Ishikawa (cell line): Measurements from ENCODE around the gene PTPN6.

Experiments used
- CEBPB ChIP-seq: IDR thresholded peaks from 2 replicates; pipeline ENCODE4 v1.6.1; 2012
- CREB1 ChIP-seq: IDR thresholded peaks from 2 replicates; pipeline ENCODE4 v1.6.1; 2012; ENCODE audit warnings: low read depth
- EGR1 ChIP-seq: IDR thresholded peaks from 2 replicates; pipeline ENCODE4 v1.6.1; 2012
- EP300 ChIP-seq: IDR thresholded peaks from 2 replicates; pipeline ENCODE4 v1.6.1; 2012; ENCODE audit warnings: borderline replicate concordance
- FOXM1 ChIP-seq: IDR thresholded peaks from 2 replicates; pipeline ENCODE4 v1.6.1; 2012; ENCODE audit warnings: low read depth, borderline replicate concordance
- MAX ChIP-seq: IDR thresholded peaks from 2 replicates; pipeline ENCODE4 v1.6.1; 2012
- NFIC ChIP-seq: IDR thresholded peaks from 2 replicates; pipeline ENCODE4 v1.6.1; 2012
- RAD21 ChIP-seq: IDR thresholded peaks from 2 replicates; pipeline ENCODE4 v1.6.1; 2012; ENCODE audit warnings: low read depth
- REST ChIP-seq: IDR thresholded peaks from 2 replicates; pipeline ENCODE4 v1.6.1; 2012; ENCODE audit warnings: low read depth, mild to moderate bottlenecking
- TAF1 ChIP-seq: IDR thresholded peaks from 2 replicates; pipeline ENCODE4 v1.6.1; 2012; ENCODE audit warnings: low read depth, mild to moderate bottlenecking
- TCF12 ChIP-seq: IDR thresholded peaks from 2 replicates; pipeline ENCODE4 v1.6.1; 2012; ENCODE audit warnings: low read depth
- TEAD4 ChIP-seq: IDR thresholded peaks from 2 replicates; pipeline ENCODE4 v1.6.1; 2012
- YY1 ChIP-seq: IDR thresholded peaks from 2 replicates; pipeline ENCODE4 v1.6.1; 2012; ENCODE audit warnings: low read depth
- ZBTB7A ChIP-seq: IDR thresholded peaks from 2 replicates; pipeline ENCODE4 v1.6.1; 2012; ENCODE audit warnings: low read depth
- TF ChIP-seq, protein P1 (sequence below): IDR thresholded peaks from 2 replicates; pipeline ENCODE4 v1.6.1; 2012

PTPN6 gene

DNA sequence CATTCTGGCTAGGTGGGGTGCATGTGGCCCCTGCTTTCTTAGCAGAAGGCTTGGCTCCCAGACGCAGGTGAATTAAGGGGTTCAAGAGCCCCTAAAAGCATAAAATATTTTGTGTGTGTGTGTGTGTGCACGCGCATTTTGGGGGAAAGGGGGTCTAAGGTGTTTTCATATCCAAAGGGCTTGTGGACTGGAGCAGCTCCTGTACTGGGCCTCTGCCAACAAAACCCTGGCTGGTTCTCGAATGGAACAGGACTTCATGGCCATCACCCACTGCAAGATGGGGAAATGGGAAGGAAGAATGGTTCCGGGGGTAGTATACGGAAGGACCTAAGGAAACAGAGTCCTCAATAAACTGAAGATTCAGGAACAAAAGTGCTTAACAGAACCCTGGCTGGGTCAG lies 27.3 kb upstream of the PTPN6 start:
- TF ChIP-seq MAX = no peak
- no peak for TF ChIP-seq RAD21
- TF ChIP-seq TAF1 = no peak
- no peak for TF ChIP-seq CEBPB
- TF ChIP-seq EGR1 = no peak
- TF ChIP-seq FOXM1 = no peak
- no peak for TF ChIP-seq YY1
- TF ChIP-seq CREB1 = no peak
- no peak for TF ChIP-seq ZBTB7A
- no peak for TF ChIP-seq EP300
- TF ChIP-seq TCF12 = no peak
- TF ChIP-seq, protein P1, sequence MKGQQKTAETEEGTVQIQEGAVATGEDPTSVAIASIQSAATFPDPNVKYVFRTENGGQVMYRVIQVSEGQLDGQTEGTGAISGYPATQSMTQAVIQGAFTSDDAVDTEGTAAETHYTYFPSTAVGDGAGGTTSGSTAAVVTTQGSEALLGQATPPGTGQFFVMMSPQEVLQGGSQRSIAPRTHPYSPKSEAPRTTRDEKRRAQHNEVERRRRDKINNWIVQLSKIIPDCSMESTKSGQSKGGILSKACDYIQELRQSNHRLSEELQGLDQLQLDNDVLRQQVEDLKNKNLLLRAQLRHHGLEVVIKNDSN = no peak
- TF ChIP-seq NFIC = no peak
- no peak for TF ChIP-seq TEAD4
- no peak for TF ChIP-seq REST

DNA sequence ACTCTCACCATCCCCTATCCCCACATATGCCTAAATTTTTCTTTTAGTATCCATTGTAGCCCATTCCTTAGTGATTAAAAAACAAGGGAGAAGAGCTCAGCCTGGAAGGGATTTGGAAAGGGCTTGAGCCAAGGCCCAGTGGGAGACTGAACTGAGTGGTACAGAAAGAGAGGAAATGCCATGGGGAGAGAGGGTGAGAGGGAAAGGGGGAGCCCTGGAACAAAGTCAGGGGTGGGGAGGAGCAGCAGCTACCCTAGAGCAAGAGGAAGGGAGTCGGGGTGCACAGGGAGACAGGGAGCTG lies 26.0 kb upstream of the PTPN6 start:
- TF ChIP-seq NFIC = no peak

GRCh38 chr12:6925540-6926279 lies 25.4 kb upstream of the PTPN6 start:
- TF ChIP-seq CREB1 (0 out of 2 replicates have a peak, but pooled peaks have one; percentile 12), REST (peak; percentile 17; the same call in 1 of the 2 replicates), YY1 (0 out of 2 replicates have a peak, but pooled peaks have one; percentile 43), RAD21 (no peak), EP300 (no peak; the same call in 1 of the 2 replicates), NFIC (peak; percentile 69), TEAD4 (peak; percentile 63), TCF12 (peak; percentile 50), TAF1 (peak; percentile 45; the same call in 1 of the 2 replicates), MAX (peak; percentile 28; the same call in 1 of the 2 replicates), EGR1 (no peak), ZBTB7A (peak; percentile 80), CEBPB (0 out of 2 replicates have a peak, but pooled peaks have one; percentile 48)
- TF ChIP-seq, protein P1 = no peak

GRCh38 chr12:6927379-6928021 lies 23.7 kb upstream of the PTPN6 start, which contains the start of gene ATN1:
Gene ATN1, plus strand, starts transcription at chr12:6927959. Its CDS starts 6,043 bp downstream, at chr12:6934002.
- no peak; the same call in 1 of the 2 replicates for TF ChIP-seq YY1
- TF ChIP-seq, protein P1 = 0 out of 2 replicates have a peak, but pooled peaks have one; percentile 4
- TF ChIP-seq CEBPB = no peak
- no peak for TF ChIP-seq CREB1
- TF ChIP-seq REST = no peak
- TF ChIP-seq TCF12 = peak; percentile 60; the same call in 1 of the 2 replicates
- TF ChIP-seq TAF1 = 0 out of 2 replicates have a peak, but pooled peaks have one; percentile 51
- TF ChIP-seq EP300 = peak; percentile 19; the same call in 1 of the 2 replicates
- TF ChIP-seq RAD21 = no peak
- TF ChIP-seq EGR1 = no peak
- no peak for TF ChIP-seq FOXM1
- TF ChIP-seq MAX = peak; percentile 81
- TF ChIP-seq TEAD4 = 0 out of 2 replicates have a peak, but pooled peaks have one; percentile 36
- no peak; the same call in 1 of the 2 replicates for TF ChIP-seq ZBTB7A
- TF ChIP-seq NFIC = no peak
